Colon (tissue), 2 donors: ENCODE results near the gene CIB2.

ENCODE experiments used
- FAIRE-seq: peaks from 2 replicates; lab custom pipeline; 2012; peaks lifted over from hg19 to GRCh38; lab: Jason Lieb, UNC
- donor health status: control.
- donor health status: control.

CIB2 gene

GRCh38 chr15:78149068-78149804 lies 18.0 kb upstream of the CIB2 start, which contains the start of gene IDH3A:
TSS of gene IDH3A (plus strand) at chr15:78149362. CDS start at chr15:78149404, 42 bp downstream.
- no peak for FAIRE-seq

DNA sequence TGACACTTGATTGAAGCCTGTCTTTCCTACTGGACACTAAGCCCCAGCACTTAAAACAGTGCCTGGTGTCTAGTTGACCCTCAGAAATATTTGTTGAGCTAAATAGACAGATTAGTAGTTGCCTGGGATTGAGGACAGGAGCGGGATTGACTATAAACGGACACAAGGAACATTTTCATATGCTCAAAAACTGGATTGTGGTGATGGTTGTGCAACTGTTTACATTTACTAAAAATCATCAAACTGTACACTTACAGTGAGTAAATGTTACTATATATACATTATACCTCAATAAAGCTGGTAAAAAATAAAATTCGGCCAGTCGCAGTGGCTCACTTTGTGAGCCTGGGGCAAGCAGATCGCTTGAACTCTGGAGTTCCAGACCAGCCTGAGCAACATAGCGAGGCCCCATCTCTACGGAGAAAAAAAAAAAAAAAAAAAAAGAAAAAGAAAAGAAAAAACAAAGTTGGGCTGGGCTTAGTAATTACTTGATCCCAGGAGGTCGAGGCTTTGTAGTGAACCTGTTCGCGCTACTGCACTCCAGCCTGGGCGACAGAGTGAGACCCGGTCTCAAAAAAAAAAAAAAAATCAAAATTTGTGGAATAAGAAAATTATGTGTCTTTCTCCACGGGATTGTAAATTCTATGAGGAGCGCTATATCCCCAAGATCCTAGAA lies 17.3 kb upstream of the CIB2 start:
- FAIRE-seq: no peak

GRCh38 chr15:78147566-78147965 lies 16.3 kb upstream of the CIB2 start:
- FAIRE-seq: no peak

GRCh38 chr15:78146425-78147154 lies 15.3 kb upstream of the CIB2 start:
- no peak for FAIRE-seq

DNA sequence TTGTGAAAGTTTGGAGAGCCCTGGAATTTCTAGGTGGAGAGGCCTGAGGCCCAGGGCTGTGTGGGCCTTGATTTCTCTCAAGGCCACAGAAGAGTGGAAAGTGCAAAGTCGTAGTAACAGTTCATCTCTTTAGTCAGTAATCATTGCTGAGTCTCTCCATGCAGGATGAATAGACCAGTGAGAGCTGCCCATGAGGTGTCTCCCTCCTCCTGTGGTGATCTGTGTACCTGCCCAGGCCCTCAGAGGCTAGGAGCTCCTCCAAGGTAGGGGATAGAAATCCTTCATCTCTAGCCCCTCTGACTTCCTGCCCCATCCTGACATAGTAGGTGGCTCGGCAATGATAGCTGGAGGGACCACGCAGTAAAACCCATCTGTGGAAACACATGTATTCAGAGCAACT lies 11.1 kb upstream of the CIB2 start:
- FAIRE-seq: no peak

GRCh38 chr15:78140292-78140691 lies 9.0 kb upstream of the CIB2 start:
- no peak for FAIRE-seq

- FAIRE-seq: no peak
Measured at GRCh38 chr15:78139578-78139977, 8.3 kb upstream of the CIB2 start.

DNA sequence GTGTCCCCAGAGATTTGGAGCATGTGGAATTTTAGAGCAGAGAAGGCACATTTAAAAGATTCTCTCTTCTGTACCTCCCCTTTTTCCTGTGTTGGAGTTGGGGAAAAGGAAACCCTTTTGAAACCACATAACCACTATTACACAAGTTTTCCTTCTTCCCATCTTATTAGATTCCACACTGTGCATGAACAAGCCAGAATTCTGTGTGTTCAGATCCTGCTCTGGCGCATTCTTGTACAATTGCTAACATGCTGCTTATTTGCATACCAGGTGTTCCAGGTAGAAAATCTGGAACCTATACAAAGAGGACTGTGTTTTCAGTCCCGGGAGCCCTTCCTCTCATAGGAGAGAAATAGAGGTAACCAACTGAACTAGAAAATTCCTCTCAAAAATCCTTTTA lies 2.6 kb upstream of the CIB2 start:
- FAIRE-seq: no peak

GRCh38 chr15:78130466-78131294 lies 565 bp downstream of the CIB2 start:
- FAIRE-seq: no peak

GRCh38 chr15:78129751-78130287 lies 1.4 kb downstream of the CIB2 start:
- FAIRE-seq: no peak

GRCh38 chr15:78129077-78129750 lies 2.0 kb downstream of the CIB2 start:
- no peak for FAIRE-seq

- FAIRE-seq: no peak
Measured at GRCh38 chr15:78127882-78128281, 3.4 kb downstream of the CIB2 start.

GRCh38 chr15:78125267-78125666 lies 6.0 kb downstream of the CIB2 start:
- no peak for FAIRE-seq

GRCh38 chr15:78120523-78120922 lies 10.7 kb downstream of the CIB2 start:
- no peak for FAIRE-seq

- no peak for FAIRE-seq
Measured at GRCh38 chr15:78112551-78112950, 18.7 kb downstream of the CIB2 start.

- FAIRE-seq: no peak
Measured at GRCh38 chr15:78111788-78112187, 19.5 kb downstream of the CIB2 start.

- no peak for FAIRE-seq
Measured at GRCh38 chr15:78110916-78111475, 20.2 kb downstream of the CIB2 start.

GRCh38 chr15:78110096-78110495 lies 21.1 kb downstream of the CIB2 start:
- FAIRE-seq: no peak

- FAIRE-seq: no peak
Measured at GRCh38 chr15:78109156-78109555, 22.1 kb downstream of the CIB2 start.

DNA sequence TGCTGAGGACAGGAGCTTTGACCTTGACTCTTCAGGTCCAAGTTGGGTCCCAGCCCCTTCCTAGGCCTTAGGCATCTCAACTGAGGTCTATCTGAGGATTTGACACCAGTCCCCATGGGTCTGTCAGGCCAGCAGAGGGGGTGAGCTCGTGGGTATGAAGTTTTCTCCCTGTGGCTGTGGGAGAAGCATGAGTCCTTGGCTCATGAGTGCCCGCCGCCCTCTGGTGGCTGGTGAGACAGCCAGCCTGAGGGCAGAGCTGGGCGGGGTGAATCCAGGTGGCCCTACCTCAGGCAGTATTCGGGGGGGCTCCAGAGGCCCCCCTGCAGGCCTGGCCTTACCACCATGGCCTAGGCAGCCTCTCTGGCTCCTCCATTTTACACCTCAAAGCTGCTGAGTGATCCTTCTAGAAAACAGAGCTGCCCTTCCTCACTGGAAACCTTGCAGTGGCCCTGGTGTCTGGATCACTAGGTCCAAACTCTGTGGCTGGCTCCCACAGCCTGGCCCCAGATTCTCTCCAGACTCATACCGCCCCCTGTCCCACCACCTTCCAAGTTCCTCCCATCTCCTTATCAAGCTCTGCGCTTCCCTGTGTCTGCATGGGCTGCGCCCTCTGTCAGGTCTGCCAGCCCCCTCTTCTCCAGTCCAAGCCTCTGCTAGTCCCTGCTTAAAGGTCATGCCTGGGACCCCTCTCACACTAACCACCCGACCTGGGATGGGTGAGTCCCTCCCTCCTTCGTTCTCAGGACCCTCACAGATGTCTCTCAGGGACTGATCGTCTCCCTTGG lies 22.8 kb downstream of the CIB2 start:
- no peak for FAIRE-seq
